SK-N-SH (cell line): ENCODE data around the gene TRAM2. TPM values are rescaled to one million over a fixed set of nuclear protein-coding genes. Genes with fewer than 3 reads are reported as not detected.

Source experiments
- CTCF ChIA-PET: fragments of 300-600, 350-600 bp; formaldehyde crosslinking; extraction: SDS; loops from one replicate; lab custom pipeline; 2021; lab: Yijun Ruan, JAX
- POLR2A ChIA-PET: fragments of 350-600 bp; sonication (Branson Sonifier 250); formaldehyde crosslinking; extraction: SDS; loops from one replicate; lab custom pipeline; 2020; ENCODE audit warnings: antibody characterized with exemption, inconsistent platforms; lab: Yijun Ruan, JAX
- DNase-seq: peaks from one replicate; pipeline ENCODE4 v3.0.0; 2012
- H2AFZ ChIP-seq: fragments of 200-600 bp; sonication (generic); 2 replicates; pipeline ENCODE4 v1.8.1; 2016; ENCODE audit warnings: antibody characterized with exemption, mild to moderate bottlenecking, low read depth
- H3F3A ChIP-seq: fragments of 200-600 bp; sonication (generic); replicated peaks from 2 replicates; pipeline ENCODE3; 2016; ENCODE audit warnings: antibody characterized with exemption, mild to moderate bottlenecking; ENCODE audit not compliant: insufficient read depth
- H3K27ac ChIP-seq, 2 experiments: fragments of 200-500 bp in 1 of 2; fragments of 200-600 bp in 1 of 2; sonication (Bioruptor generic) in 1 of 2; sonication (generic), shearing (Covaris generic) in 1 of 2; 2 replicates each; pipeline versions ENCODE4 v1.5.1 to v1.6.1; 2014 to 2016; ENCODE audit warnings: low read depth in 2 of 2, inconsistent platforms in 1 of 2, low read length in 1 of 2, mild to moderate bottlenecking in 1 of 2, mixed read lengths in 1 of 2
- H3K27me3 ChIP-seq: fragments of 200-600 bp; sonication (generic), shearing (Covaris generic); 2 replicates; pipeline ENCODE4 v1.6.1; 2016; ENCODE audit warnings: mixed run types; ENCODE audit not compliant: insufficient read depth
- H3K36me3 ChIP-seq, 2 experiments: fragments of 200-500 bp in 1 of 2; fragments of 200-600 bp in 1 of 2; sonication (Bioruptor generic) in 1 of 2; sonication (generic) in 1 of 2; replicated peaks in 1 of 2; 2 replicates each; pipeline versions ENCODE3 to v1.5.1; 2014 to 2016; ENCODE audit warnings: low read length in 1 of 2, mild to moderate bottlenecking in 1 of 2; ENCODE audit not compliant: insufficient read depth in 2 of 2, control insufficient read depth in 1 of 2
- H3K4me1 ChIP-seq, 2 experiments: fragments of 200-500 bp in 1 of 2; fragments of 200-600 bp in 1 of 2; sonication (Bioruptor generic) in 1 of 2; sonication (generic), shearing (Covaris generic) in 1 of 2; 2 replicates each; pipeline versions ENCODE4 v1.5.1 to v1.6.1; 2014 to 2016; ENCODE audit warnings: low read depth in 1 of 2, low read length in 1 of 2, mixed run types in 1 of 2; ENCODE audit not compliant: insufficient read depth in 2 of 2, control insufficient read depth in 1 of 2
- H3K4me2 ChIP-seq: fragments of 200-600 bp; sonication (generic), shearing (Covaris generic); 2 replicates; pipeline ENCODE4 v1.6.1; 2017; ENCODE audit warnings: mixed run types
- H3K4me3 ChIP-seq, 2 experiments: fragments of 200-500 bp in 1 of 2; fragments of 200-600 bp in 1 of 2; sonication (Bioruptor generic) in 1 of 2; sonication (generic), shearing (Covaris generic) in 1 of 2; 2 replicates each; pipeline versions ENCODE4 v1.5.1 to v1.8.1; 2014 to 2016; ENCODE audit warnings: low read depth in 2 of 2, inconsistent platforms in 1 of 2, low read length in 1 of 2, mild to moderate bottlenecking in 1 of 2, mixed read lengths in 1 of 2, moderate library complexity in 1 of 2
- H3K79me2 ChIP-seq: fragments of 200-600 bp; sonication (generic); 2 replicates; pipeline ENCODE4 v1.8.1; 2017; ENCODE audit warnings: mild to moderate bottlenecking; ENCODE audit not compliant: insufficient read depth
- H3K9ac ChIP-seq: fragments of 200-600 bp; sonication (generic); 2 replicates; pipeline ENCODE4 v1.6.1; 2017; ENCODE audit warnings: mixed run types
- H3K9me2 ChIP-seq: fragments of 200-600 bp; sonication (generic); 2 replicates; pipeline ENCODE4 v1.6.1; 2017; ENCODE audit warnings: mixed run types
- H3K9me3 ChIP-seq: fragments of 200-600 bp; sonication (generic); 2 replicates; pipeline ENCODE4 v1.6.1; 2017; ENCODE audit warnings: mixed run types, mild to moderate bottlenecking, moderate library complexity
- H4K20me1 ChIP-seq: fragments of 200-600 bp; sonication (generic); 2 replicates; pipeline ENCODE4 v1.6.1; 2017; ENCODE audit warnings: mild to moderate bottlenecking, mixed run types; ENCODE audit not compliant: insufficient read depth
- ELF1 ChIP-seq: IDR thresholded peaks from 2 replicates; pipeline ENCODE4 v1.4.0; 2012
- EP300 ChIP-seq, 2 experiments: IDR thresholded peaks; 2 replicates each; pipeline versions ENCODE4 v1.4.0 to v1.6.1; 2012; ENCODE audit warnings: borderline replicate concordance in 1 of 2, low read depth in 1 of 2, low read length in 1 of 2
- EZH2phosphoT487 ChIP-seq: fragments of 200-600 bp; sonication (generic); IDR thresholded peaks from 2 replicates; pipeline ENCODE4 v1.6.1; 2017; ENCODE audit warnings: low read depth, mixed run types, mild to moderate bottlenecking, antibody characterized with exemption, moderate library complexity, borderline replicate concordance
- FOXJ3 ChIP-seq: sonication (generic); formaldehyde crosslinking; IDR thresholded peaks from 2 replicates; pipeline ENCODE4 v1.5.1; 2020; ENCODE audit warnings: mild to moderate bottlenecking, missing genetic modification reagents
- MXI1 ChIP-seq: IDR thresholded peaks from 2 replicates; pipeline ENCODE4 v1.6.1; 2012; ENCODE audit warnings: mild to moderate bottlenecking, low read depth, low read length, improper control_type of control experiment
- POLR2AphosphoS5 ChIP-seq: IDR thresholded peaks from 2 replicates; pipeline ENCODE4 v1.6.1; 2012; ENCODE audit warnings: low read depth, low read length
- RCOR1 ChIP-seq: fragments of 150-350 bp; IDR thresholded peaks from 2 replicates; pipeline ENCODE4 v1.6.1; 2017; ENCODE audit warnings: antibody characterized with exemption, low read length
- SMC3 ChIP-seq: IDR thresholded peaks from 2 replicates; pipeline ENCODE4 v1.6.1; 2012; ENCODE audit warnings: low read depth, low read length, improper control_type of control experiment
- TAF1 ChIP-seq: IDR thresholded peaks from 2 replicates; pipeline ENCODE4 v1.6.1; 2012; ENCODE audit warnings: low read depth, mild to moderate bottlenecking, low read length, moderate library complexity, borderline replicate concordance
- TEAD4 ChIP-seq: IDR thresholded peaks from 2 replicates; pipeline ENCODE4 v1.4.0; 2012; ENCODE audit warnings: mild to moderate bottlenecking, borderline replicate concordance; ENCODE audit not compliant: insufficient read depth
- WGBS: methylation state at CpG from one replicate; pipeline ENCODE4 v1.1.6; 2017; ENCODE audit warnings: low lambda C conversion rate; 5-methylcytosine and 5-hydroxymethylcytosine counted together
- polyA plus RNA-seq, 3 experiments: library from polyadenylated mRNA; depleted of rRNA; stranded (reverse); fragments of >200 nt; gene quantifications; 2 replicates each; pipeline ENCODE4 v1.2.3, GENCODE V29; 2012
- TF ChIP-seq, protein P1 (sequence below): fragments of 150-350 bp; IDR thresholded peaks from 2 replicates; pipeline ENCODE4 v1.6.1; 2017; ENCODE audit warnings: antibody characterized with exemption, low read length, low read depth, borderline replicate concordance
- TF ChIP-seq, protein P2 (sequence below): IDR thresholded peaks from 2 replicates; pipeline ENCODE4 v1.4.0; 2012; ENCODE audit warnings: low read depth, borderline replicate concordance
- TF ChIP-seq, protein P3 (sequence below): IDR thresholded peaks from 2 replicates; pipeline ENCODE4; 2012
- TF ChIP-seq, protein P4 (sequence below): fragments of 150-350 bp; IDR thresholded peaks from 2 replicates; pipeline ENCODE4 v1.6.1; 2016; ENCODE audit warnings: mild to moderate bottlenecking, low read depth, low read length
- TF ChIP-seq, protein P5 (sequence below): IDR thresholded peaks from 2 replicates; pipeline ENCODE4 v1.4.0; 2012; ENCODE audit warnings: low read depth, borderline replicate concordance
- TF ChIP-seq, protein P6 (sequence below): fragments of 200-600 bp; sonication (generic); IDR thresholded peaks from 2 replicates; pipeline ENCODE4 v1.6.1; 2017; ENCODE audit warnings: antibody characterized with exemption, mild to moderate bottlenecking, moderate library complexity

The TRAM2 gene
- polyA plus RNA-seq, 1 of the 3 experiments (the other 2 are of a cell fraction) = 26.4 TPM

DNA sequence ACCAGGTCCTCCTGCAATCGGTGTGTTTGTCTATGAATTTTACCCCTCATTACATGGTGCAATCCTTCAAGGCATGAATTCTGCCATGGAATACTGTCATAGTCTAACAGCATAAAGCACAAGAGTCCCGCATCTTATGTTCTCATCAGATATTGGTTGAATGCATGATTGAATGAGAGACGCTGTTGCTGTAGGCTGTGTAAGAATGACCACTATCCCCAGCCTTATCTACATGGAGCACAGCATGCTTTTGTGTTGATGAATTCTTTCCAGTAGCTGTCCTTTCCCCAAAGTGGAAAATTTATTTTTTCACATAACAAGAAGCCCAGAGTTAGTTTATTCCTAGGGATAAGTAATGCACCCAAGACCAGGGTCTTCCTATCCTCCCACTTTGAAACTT, 5.6 kb upstream of the TRAM2 start:
- CTCF ChIA-PET = interaction anchor here (1.2 to 8.6 kb wide), 2 partner anchors 8 to 15 kb away, joined by 3 to 86 read pairs; no protein-coding TSS in a partner anchor
- POLR2A ChIA-PET = no interaction called here

More for the DNA sequence above, 5.6 kb upstream of the TRAM2 start:
- TF ChIP-seq RCOR1 (no peak), EP300 (IDR thresholded peaks at IDR 0.05; ENCODE audit: borderline replicate concordance in 1 of 2, low read depth in 1 of 2, low read length in 1 of 2) (no peak), FOXJ3 (CRISPR knock-in tag) (no peak), EZH2phosphoT487 (no peak), MXI1 (no peak), TAF1 (no peak), TEAD4 (no peak), SMC3 (no peak), ELF1 (no peak), POLR2AphosphoS5 (no peak)
- TF ChIP-seq, protein P1, sequence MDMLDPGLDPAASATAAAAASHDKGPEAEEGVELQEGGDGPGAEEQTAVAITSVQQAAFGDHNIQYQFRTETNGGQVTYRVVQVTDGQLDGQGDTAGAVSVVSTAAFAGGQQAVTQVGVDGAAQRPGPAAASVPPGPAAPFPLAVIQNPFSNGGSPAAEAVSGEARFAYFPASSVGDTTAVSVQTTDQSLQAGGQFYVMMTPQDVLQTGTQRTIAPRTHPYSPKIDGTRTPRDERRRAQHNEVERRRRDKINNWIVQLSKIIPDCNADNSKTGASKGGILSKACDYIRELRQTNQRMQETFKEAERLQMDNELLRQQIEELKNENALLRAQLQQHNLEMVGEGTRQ = no peak
- TF ChIP-seq, protein P2, sequence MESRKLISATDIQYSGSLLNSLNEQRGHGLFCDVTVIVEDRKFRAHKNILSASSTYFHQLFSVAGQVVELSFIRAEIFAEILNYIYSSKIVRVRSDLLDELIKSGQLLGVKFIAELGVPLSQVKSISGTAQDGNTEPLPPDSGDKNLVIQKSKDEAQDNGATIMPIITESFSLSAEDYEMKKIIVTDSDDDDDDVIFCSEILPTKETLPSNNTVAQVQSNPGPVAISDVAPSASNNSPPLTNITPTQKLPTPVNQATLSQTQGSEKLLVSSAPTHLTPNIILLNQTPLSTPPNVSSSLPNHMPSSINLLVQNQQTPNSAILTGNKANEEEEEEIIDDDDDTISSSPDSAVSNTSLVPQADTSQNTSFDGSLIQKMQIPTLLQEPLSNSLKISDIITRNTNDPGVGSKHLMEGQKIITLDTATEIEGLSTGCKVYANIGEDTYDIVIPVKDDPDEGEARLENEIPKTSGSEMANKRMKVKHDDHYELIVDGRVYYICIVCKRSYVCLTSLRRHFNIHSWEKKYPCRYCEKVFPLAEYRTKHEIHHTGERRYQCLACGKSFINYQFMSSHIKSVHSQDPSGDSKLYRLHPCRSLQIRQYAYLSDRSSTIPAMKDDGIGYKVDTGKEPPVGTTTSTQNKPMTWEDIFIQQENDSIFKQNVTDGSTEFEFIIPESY = no peak
- TF ChIP-seq, protein P3, sequence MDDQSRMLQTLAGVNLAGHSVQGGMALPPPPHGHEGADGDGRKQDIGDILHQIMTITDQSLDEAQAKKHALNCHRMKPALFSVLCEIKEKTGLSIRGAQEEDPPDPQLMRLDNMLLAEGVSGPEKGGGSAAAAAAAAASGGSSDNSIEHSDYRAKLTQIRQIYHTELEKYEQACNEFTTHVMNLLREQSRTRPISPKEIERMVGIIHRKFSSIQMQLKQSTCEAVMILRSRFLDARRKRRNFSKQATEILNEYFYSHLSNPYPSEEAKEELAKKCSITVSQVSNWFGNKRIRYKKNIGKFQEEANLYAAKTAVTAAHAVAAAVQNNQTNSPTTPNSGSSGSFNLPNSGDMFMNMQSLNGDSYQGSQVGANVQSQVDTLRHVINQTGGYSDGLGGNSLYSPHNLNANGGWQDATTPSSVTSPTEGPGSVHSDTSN = no peak
- TF ChIP-seq, protein P4, sequence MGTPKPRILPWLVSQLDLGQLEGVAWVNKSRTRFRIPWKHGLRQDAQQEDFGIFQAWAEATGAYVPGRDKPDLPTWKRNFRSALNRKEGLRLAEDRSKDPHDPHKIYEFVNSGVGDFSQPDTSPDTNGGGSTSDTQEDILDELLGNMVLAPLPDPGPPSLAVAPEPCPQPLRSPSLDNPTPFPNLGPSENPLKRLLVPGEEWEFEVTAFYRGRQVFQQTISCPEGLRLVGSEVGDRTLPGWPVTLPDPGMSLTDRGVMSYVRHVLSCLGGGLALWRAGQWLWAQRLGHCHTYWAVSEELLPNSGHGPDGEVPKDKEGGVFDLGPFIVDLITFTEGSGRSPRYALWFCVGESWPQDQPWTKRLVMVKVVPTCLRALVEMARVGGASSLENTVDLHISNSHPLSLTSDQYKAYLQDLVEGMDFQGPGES = no peak
- TF ChIP-seq, protein P5, sequence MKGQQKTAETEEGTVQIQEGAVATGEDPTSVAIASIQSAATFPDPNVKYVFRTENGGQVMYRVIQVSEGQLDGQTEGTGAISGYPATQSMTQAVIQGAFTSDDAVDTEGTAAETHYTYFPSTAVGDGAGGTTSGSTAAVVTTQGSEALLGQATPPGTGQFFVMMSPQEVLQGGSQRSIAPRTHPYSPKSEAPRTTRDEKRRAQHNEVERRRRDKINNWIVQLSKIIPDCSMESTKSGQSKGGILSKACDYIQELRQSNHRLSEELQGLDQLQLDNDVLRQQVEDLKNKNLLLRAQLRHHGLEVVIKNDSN = no peak
- TF ChIP-seq, protein P6, sequence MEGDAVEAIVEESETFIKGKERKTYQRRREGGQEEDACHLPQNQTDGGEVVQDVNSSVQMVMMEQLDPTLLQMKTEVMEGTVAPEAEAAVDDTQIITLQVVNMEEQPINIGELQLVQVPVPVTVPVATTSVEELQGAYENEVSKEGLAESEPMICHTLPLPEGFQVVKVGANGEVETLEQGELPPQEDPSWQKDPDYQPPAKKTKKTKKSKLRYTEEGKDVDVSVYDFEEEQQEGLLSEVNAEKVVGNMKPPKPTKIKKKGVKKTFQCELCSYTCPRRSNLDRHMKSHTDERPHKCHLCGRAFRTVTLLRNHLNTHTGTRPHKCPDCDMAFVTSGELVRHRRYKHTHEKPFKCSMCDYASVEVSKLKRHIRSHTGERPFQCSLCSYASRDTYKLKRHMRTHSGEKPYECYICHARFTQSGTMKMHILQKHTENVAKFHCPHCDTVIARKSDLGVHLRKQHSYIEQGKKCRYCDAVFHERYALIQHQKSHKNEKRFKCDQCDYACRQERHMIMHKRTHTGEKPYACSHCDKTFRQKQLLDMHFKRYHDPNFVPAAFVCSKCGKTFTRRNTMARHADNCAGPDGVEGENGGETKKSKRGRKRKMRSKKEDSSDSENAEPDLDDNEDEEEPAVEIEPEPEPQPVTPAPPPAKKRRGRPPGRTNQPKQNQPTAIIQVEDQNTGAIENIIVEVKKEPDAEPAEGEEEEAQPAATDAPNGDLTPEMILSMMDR = no peak
- H3F3A ChIP-seq = peaks cover 6% of the 10 kb centered on the region
- peaks cover 10% of the 10 kb centered on the region; the same call in 1 of the 2 replicates for H3K79me2 ChIP-seq
- WGBS = 94% methylated on average over 3 of the region's 3 CpGs
- H4K20me1 ChIP-seq = no peaks in the 10 kb centered on the region
- peaks cover 0 to 9% of the 10 kb centered on the region in 2 experiments for H3K36me3 ChIP-seq
- H3K4me3 ChIP-seq = no peak overlapping the region
- no peaks in the 10 kb centered on the region for H3K9me2 ChIP-seq
- no peak overlapping the region for H3K4me2 ChIP-seq
- H3K27me3 ChIP-seq = no peaks in the 10 kb centered on the region
- H3K4me1 ChIP-seq = peaks cover 4 to 8% of the 10 kb centered on the region in 2 experiments; a peak in 2 of 4 replicates
- no peak for DNase-seq
- no peak overlapping the region for H3K9ac ChIP-seq
- H3K27ac ChIP-seq = no peak overlapping the region
- H2AFZ ChIP-seq = no peak overlapping the region
- no peaks in the 10 kb centered on the region for H3K9me3 ChIP-seq
